Left ventricle myocardium superior (tissue), 1 donor: ENCODE data around the gene P2RX3. TPM values are rescaled to one million over a fixed set of nuclear protein-coding genes. Genes with fewer than 3 reads are reported as not detected.

ENCODE experiments used
- ATAC-seq: fragments of 200-7000 bp; cut with Tn5 transposase; one replicate; pipeline ENCODE4 v1.9.1; 2020; ENCODE audit warnings: mild to moderate bottlenecking, moderate library complexity
- DNase-seq: peaks from one replicate; pipeline ENCODE4 v3.0.0-alpha.2; 2020
- intact Hi-C: fragments of 100-400 bp; cut with micrococcal nuclease; formaldehyde crosslinking; loops from one replicate; pipeline ENCODE4 v1.11.0; 2022
- total RNA-seq: library from RNA; stranded (reverse); fragmentation: NEBNext Ultra II Directional; extraction: Animal tissue kit (Norgen Biotek cat#: 25700); gene quantifications from one replicate; pipeline ENCODE4 v1.2.1, GENCODE V29; 2021
- donor health status: DM: no; HTN: yes; CAD: no; lungs with severe emphysema.

P2RX3 gene
- total RNA-seq, 1 donor from 2014 or later: 4.5 TPM

DNA sequence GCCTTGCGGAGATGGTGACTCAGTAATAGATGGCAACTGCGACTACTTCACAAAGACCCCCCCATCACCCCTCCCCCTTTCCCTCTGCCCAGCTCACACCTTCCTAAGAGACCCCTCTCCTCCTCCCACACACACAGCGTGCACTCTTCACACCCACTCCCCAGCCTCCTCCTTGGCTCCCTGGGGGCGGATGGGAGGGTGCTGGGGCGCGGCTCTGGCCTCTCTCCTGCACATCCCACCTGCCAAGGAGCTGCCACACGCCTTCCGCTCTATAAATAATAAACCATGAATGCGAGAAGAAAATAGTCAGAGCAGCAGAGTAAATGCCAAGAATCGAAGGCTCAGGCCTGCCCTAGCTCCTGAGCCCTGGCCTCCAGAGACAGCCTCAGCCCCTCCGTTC, 4.5 kb downstream of the P2RX3 start:
- ATAC-seq (no peak), DNase-seq (no peak)
- intact Hi-C loops: no loop called here

- intact Hi-C loops: no loop called here
- ATAC-seq: no peak
Measured at GRCh38 chr11:57343825-57344224, 5.7 kb downstream of the P2RX3 start.

GRCh38 chr11:57344826-57345225, 6.7 kb downstream of the P2RX3 start:
- DNase-seq (no peak), ATAC-seq (no peak)
- intact Hi-C loops: loop anchor here (5.0 kb wide), 1 partner anchor 137 kb away; no protein-coding TSS in a partner anchor

More at GRCh38 chr11:57343825-57344224, 5.7 kb downstream of the P2RX3 start:
- DNase-seq: no peak

DNA sequence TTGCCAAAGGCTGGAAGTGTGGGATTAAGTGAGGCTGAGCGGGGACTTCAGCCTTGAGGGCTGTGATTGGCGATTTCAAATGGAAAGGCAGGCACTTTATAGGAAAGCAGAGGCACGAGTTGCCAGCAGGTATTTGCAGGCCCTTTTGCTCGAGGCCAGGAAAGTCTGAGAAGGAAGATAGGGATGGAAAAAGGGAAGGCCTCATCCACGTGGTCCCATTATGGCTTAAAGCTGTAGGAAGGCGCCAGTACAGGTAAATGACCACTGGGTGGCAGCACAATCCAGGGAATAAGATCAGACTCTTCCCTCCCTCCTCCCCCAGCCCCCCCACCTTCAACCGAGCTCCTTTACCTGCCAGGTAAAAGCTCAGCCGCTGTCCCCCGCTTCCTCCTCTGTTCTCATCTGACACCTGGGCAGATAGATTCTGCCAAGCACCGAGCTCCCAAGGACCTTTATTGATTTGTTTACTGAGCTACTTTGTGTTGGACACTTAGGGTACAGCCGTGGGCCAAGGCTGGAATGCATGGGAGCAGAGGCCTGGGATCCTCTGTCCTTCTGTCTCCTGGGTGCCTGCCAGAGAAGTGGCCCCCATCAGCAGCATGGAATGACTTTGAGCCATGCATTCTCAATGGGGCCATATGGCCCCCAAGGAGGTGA, 7.5 kb downstream of the P2RX3 start:
- peak; percentile 64 for DNase-seq
- peak; percentile 78 for ATAC-seq
- intact Hi-C loops: loop anchor here (5.0 kb wide), 1 partner anchor 137 kb away; no protein-coding TSS in a partner anchor

- intact Hi-C loops: loop anchor here (5.0 kb wide), 1 partner anchor 135 kb away; no protein-coding TSS in a partner anchor
Measured at GRCh38 chr11:57347336-57347735, 9.2 kb downstream of the P2RX3 start.

DNA sequence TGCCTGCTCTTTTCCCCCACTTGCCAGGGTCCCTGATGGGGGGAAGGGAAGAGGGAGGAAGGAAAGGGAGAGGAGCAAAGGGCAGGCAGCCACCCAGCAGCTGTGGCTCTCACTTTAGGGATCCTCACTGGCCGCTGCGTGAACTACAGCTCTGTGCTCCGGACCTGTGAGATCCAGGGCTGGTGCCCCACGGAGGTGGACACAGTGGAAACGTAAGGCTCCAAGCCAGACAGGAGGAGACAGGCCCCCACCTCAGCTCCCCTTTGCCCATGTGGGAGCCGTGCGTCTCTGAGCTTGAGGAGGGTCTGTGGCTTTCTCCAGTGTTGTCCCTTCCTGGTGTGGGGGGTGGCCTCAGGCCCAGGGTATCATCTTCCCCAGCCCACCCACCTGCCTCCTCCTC, 9.9 kb downstream of the P2RX3 start:
- intact Hi-C loops: loop anchor here (5.0 kb wide), 1 partner anchor 134 kb away; no protein-coding TSS in a partner anchor
- no peak for DNase-seq
- ATAC-seq: no peak

More at GRCh38 chr11:57347336-57347735, 9.2 kb downstream of the P2RX3 start:
- no peak for ATAC-seq
- DNase-seq: no peak

- no peak for DNase-seq
- intact Hi-C loops: loop anchor here (5.0 kb wide), 1 partner anchor 134 kb away; no protein-coding TSS in a partner anchor
- ATAC-seq: no peak
Measured at GRCh38 chr11:57348636-57349313, 10.6 kb downstream of the P2RX3 start.

DNA sequence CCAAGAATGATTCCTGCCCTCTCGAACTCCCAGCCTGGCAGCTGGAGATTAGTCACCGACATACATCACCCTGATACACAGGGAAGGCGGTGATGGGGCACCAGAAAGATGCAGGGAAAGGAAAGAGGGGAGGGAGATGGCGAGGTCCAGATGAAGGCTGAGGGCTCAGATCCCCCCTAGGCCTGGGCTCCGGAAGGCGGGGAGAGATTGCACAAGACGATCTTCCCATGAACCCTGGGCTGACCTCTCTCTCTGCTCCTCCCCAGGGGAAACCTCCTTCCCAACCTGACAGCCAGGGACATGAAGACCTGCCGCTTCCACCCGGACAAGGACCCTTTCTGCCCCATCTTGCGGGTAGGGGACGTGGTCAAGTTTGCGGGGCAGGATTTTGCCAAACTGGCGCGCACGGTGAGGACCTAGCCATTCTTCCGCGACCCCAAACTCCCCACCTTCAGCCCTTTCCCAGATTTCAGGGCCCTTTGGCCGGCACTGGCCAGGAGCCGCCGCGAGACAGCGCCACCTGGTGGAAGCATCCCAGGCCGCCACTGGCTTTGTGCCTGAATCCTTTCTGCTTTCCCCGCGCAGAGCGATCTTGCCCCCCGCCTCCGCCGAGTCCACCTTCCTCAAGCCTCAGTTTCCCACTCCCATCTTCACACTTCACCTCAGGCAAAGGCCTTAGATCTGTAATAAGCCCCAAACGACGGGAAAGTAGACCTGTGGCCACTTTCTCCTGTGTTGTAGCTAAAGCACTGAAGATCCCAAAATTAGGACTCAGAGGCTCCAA, 11.5 kb downstream of the P2RX3 start:
- ATAC-seq (peak; percentile 72), DNase-seq (peak; percentile 83)
- intact Hi-C loops: loop anchor here (5.0 kb wide), 1 partner anchor 133 kb away; no protein-coding TSS in a partner anchor

DNA sequence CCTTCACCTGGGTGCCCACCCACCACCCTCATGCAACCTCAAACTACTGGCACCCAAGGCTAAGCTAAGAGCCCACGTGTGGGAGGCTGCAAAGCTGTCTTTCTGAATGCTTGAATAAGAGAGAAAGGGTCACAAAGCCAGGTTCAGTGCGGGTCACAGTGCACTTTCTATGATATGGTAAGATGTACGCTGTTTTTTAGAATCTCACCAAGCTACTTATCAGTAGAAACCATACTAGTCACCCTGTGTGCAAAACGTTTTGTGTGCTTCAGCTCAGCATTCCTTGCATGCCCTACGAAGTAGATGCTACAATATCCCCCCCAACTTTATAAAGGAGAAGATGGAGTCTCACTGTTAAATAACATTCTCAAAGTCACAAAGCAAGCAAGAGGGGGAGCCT, 14.9 kb downstream of the P2RX3 start:
- ATAC-seq (no peak), DNase-seq (no peak)
- intact Hi-C loops: no loop called here

- DNase-seq: no peak
- intact Hi-C loops: no loop called here
- ATAC-seq: no peak
Measured at GRCh38 chr11:57353446-57353845, 15.3 kb downstream of the P2RX3 start.

DNA sequence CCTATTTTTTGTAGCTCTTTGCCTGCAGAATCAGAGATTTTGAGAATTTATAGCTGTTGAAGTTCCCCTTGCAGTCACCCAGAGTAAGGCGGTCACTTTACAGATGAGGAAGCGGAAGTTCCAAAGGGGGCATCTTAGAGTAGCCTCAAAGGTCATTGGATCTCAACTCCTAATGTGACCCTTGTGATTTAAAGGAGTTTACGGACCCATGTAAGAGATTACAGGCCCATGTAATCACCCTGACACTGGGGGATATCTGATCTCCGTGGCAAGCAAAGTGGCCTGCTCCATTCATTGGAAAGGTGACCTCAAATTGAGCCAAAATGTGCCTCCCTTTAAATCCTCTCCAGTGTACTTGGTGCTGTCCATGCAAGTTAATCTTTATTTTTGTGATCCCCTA, 15.7 kb downstream of the P2RX3 start:
- DNase-seq (no peak), ATAC-seq (no peak)
- intact Hi-C loops: no loop called here

DNA sequence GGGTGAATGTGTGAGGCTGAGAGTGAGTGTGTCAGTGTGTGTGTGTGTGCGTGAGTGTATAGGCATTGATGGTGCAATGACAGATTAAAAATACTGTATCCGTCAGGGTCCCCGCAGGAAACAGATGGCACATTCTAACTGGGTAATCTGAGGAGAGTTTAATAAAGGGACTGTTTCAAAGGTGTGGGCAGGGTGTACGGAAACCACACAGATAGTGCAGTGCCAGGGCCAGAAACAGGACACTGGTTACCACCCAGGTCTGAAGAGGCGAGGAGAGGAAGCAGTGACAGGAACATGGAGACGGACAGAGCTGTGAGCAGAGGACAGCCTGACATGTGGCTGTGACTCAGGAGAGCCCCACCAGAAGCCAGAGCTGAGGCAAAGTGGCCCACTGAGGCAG, 16.5 kb downstream of the P2RX3 start:
- no peak for DNase-seq
- ATAC-seq: peak; percentile 61
- intact Hi-C loops: no loop called here

GRCh38 chr11:57356268-57356667, 18.1 kb downstream of the P2RX3 start:
- no peak for ATAC-seq
- intact Hi-C loops: no loop called here
- DNase-seq: no peak

- intact Hi-C loops: no loop called here
- DNase-seq (no peak), ATAC-seq (no peak)
Measured at GRCh38 chr11:57357310-57357709, 19.2 kb downstream of the P2RX3 start.

DNA sequence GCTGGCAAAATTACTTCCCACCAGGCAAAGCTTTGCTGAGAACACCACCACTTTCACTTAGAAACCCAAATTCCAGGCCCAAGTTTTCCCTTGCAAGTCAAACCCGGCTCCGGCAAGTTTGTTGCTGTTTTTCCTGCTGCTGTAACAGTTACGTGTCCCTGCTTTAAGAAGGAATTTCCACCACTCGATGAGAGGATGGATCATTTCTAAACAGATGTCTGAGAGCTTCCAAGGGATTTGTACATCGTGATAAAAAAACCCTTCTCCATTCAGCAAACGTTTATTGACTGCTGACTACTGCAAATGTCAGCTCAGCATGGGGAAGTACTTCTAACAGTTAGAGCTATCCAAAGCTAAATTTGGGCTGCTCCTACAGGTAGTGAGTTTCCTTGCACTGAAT, 19.7 kb downstream of the P2RX3 start:
- DNase-seq (no peak), ATAC-seq (peak; percentile 18)
- intact Hi-C loops: no loop called here

- ATAC-seq (peak; percentile 82), DNase-seq (no peak)
- intact Hi-C loops: no loop called here
Measured at GRCh38 chr11:57358543-57358961, 20.4 kb downstream of the P2RX3 start.

- ATAC-seq (no peak), DNase-seq (no peak)
- intact Hi-C loops: no loop called here
Measured at GRCh38 chr11:57358991-57359390, 20.8 kb downstream of the P2RX3 start.

DNA sequence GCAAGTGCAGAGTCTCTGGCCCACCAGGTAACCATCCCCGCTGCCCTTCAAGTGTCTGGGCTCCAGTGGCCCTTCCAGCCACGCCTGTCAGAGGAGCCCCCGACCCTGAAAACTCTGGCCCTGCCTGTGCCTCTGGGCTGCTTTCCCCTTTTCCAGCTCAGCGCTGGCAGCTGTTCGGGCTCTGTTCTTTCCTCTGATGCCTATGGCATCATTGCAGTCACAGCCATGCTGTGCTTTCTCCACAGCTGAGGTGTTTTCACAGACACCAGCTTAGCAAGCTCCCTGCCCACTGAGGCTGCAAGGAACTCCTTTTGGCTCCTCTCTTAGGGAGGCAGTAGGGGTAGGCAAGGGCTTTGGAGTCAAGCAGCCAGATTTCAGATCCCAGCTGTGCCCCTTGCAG, 21.2 kb downstream of the P2RX3 start:
- no peak for DNase-seq
- ATAC-seq: no peak
- intact Hi-C loops: no loop called here

DNA sequence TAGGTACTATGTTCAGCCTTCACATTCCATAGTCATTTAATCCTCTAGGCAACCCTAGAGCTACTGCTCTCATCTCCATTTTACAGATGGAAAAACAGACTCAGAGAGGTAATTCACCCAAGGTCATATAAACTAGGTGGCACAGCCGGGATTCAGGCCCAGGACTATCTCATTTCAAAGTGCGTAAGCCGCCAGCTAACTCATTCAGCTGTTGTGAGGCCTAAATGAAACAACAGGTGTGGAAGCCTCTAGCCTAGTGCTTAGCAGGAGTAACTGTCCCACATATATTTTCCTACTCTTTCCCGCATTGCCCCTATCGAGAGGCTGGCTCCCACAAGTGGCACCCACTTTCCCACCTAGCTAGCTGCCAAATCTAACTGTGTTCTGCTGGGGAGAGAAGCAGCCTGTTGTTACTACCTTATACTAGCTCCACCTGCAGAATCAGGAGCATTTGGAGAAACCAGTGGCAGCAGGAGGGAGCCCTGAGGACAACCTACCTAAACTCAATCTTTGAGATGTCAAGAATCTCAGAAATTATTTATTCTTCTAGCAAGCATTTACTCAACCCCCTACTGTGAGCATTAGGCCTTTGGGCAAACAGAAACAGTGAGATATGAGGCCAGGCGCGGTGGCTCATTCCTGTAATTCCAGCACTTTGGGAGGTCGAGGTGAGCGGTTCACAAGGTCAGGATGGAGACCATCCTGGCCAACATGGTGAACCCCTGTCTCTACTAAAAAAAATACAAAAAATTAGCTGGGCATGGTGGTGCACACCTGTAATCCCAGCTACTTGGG, 21.9 kb downstream of the P2RX3 start:
- intact Hi-C loops: loop anchor here (10.0 kb wide), 1 partner anchor 75 kb away; no protein-coding TSS in a partner anchor
- DNase-seq (no peak), ATAC-seq (no peak)
